ENCODE measurements around the gene SAV1. TPM values are rescaled to one million over a fixed set of nuclear protein-coding genes. Genes with fewer than 3 reads are reported as not detected.

The SAV1 gene
- total and polyA plus RNA-seq, 2 of the 8 experiments (the other 6 are each of a cell fraction or from before 2014, with no cell fraction given) = 15.9 to 78.3 TPM

DNA sequence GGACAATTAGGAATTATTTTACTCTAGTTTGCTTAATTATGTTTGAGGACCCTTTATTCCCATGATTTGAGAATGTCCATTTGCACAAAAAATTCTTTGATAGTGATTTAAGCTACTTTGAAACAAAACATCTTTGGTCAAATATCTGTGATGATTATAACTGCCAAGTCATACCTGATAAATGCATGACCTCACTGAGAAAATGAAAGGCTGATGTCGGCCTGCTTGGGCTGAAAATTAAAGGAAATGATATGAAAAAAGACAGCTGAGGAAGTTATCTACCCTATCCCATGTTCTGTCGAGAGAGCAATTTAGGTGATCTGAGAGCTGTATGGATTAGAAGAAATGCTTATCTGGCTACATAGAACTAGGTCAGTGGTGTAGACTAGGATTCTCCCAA lies 64.5 kb downstream of the SAV1 start:
- H4K5ac ChIP-seq (ENCODE audit: insufficient read length, low read depth, low read length) = no peak overlapping the region
- CTCF ChIA-PET (ENCODE audit: partially characterized antibody) = interaction anchor here (1.7 kb wide), 1 partner anchor 170 kb away, joined by 3 read pairs; no protein-coding TSS in a partner anchor
- FAIRE-seq = no peak

More for the DNA sequence above, 64.5 kb downstream of the SAV1 start:
- DNase-seq (ENCODE audit: low read depth in 1 of 2, low spot score in 2 of 2) = no peak
- no peak overlapping the region for H2BK12ac ChIP-seq (ENCODE audit: low read depth, low read length)
- 93% methylated on average over 2 of the region's 2 CpGs; no CpG with 5 or more reads in 1 of the 2 experiments for WGBS, 2 experiments (ENCODE audit: extremely low coverage in 1 of 2, insufficient coverage in 1 of 2, insufficient read length in 1 of 2, insufficient replicate concordance in 2 of 2, low coverage in 1 of 2, low lambda C conversion rate in 2 of 2, missing lambda C conversion rate in 1 of 2)
- H2AK5ac ChIP-seq (ENCODE audit: low read depth, low read length) = no peak overlapping the region
- H2AFZ ChIP-seq (ENCODE audit: low read length) = no peak overlapping the region
- H3K79me2 ChIP-seq (ENCODE audit: control insufficient read depth in 1 of 2, insufficient read depth in 2 of 2, low read length in 2 of 2) = no peaks in the 10 kb centered on the region
- POLR2A ChIA-PET (ENCODE audit: partially characterized antibody) = no interaction called here
- H3K9me3 ChIP-seq (ENCODE audit: insufficient read depth in 2 of 2, low read depth in 1 of 2, low read length in 1 of 2) = no peaks in the 10 kb centered on the region
- no peak overlapping the region for H3K18ac ChIP-seq (ENCODE audit: extremely low read depth, low read length)
- H3K4me2 ChIP-seq (ENCODE audit: insufficient read depth in 1 of 2, low read depth in 2 of 2, low read length in 2 of 2) = no peak overlapping the region
- H3K79me1 ChIP-seq (ENCODE audit: low read depth, low read length) = no peaks in the 10 kb centered on the region
- H2BK20ac ChIP-seq (ENCODE audit: low read length) = no peak overlapping the region
- no peak overlapping the region for H2BK5ac ChIP-seq (ENCODE audit: low read depth, low read length)
- no peak overlapping the region for H3K14ac ChIP-seq (ENCODE audit: insufficient read length)
- H3K27ac ChIP-seq (ENCODE audit: low read depth, low read length) = no peak overlapping the region
- no peaks in the 10 kb centered on the region for H3K27me3 ChIP-seq (replicated peaks in 1 of 4; ENCODE audit: control insufficient read depth in 3 of 4, extremely low read depth in 1 of 4, insufficient read depth in 3 of 4, low read length in 3 of 4)
- H3K4ac ChIP-seq (replicated peaks; ENCODE audit: insufficient read length, low read depth, low read length) = no peak overlapping the region
- no peak overlapping the region for H3K4me3 ChIP-seq (ENCODE audit: extremely low read depth in 1 of 4, insufficient read depth in 2 of 4, low read depth in 3 of 4, low read length in 4 of 4)
- no peaks in the 10 kb centered on the region for H4K20me1 ChIP-seq (replicated peaks in 1 of 2; ENCODE audit: control insufficient read depth in 1 of 2, insufficient read depth in 2 of 2, low read length in 2 of 2)
- H3K9ac ChIP-seq (replicated peaks in 1 of 4; ENCODE audit: extremely low read depth in 1 of 4, low read depth in 3 of 4, low read length in 3 of 4) = no peak overlapping the region
- no peak overlapping the region for H4K8ac ChIP-seq (ENCODE audit: extremely low read depth, insufficient read depth, low read length)
- H3K23me2 ChIP-seq (ENCODE audit: low read depth, low read length) = no peaks in the 10 kb centered on the region; the same call in 1 of the 2 replicates
- H3K36me3 ChIP-seq (ENCODE audit: control insufficient read depth in 2 of 4, insufficient read depth in 4 of 4, low read length in 3 of 4) = no peaks in the 10 kb centered on the region
- H2BK15ac ChIP-seq (ENCODE audit: low read length) = no peak overlapping the region
- H2BK120ac ChIP-seq (replicated peaks; ENCODE audit: low read depth, low read length) = no peak overlapping the region
- TF ChIP-seq FOSL1 (IDR thresholded peaks at IDR 0.05; ENCODE audit: insufficient read depth, low read depth, low read length) (no peak), CBX5 (IDR thresholded peaks at IDR 0.05; ENCODE audit: low read depth, low read length) (no peak), RFX5 (IDR thresholded peaks at IDR 0.05; ENCODE audit: borderline replicate concordance, low read depth, low read length) (no peak)
- no peak overlapping the region for H4K91ac ChIP-seq (replicated peaks; ENCODE audit: insufficient read length, low read length)
- H3K56ac ChIP-seq (replicated peaks; ENCODE audit: insufficient read length, low read depth, low read length) = no peak overlapping the region
- H3K4me1 ChIP-seq (replicated peaks in 1 of 4; ENCODE audit: control insufficient read depth in 3 of 4, insufficient read depth in 4 of 4, low read length in 3 of 4) = peaks cover 0 to 4% (median 0%) of the 10 kb centered on the region in 4 experiments; a peak in 1 of 7 replicates
- no peak overlapping the region for H3K23ac ChIP-seq (ENCODE audit: insufficient read length)

All from H1 (cell line).